ELF-1 (cell line): ENCODE measurements around the gene LPAR2.

Experiments used
- DNase-seq: peaks from one replicate; pipeline ENCODE4 v3.0.0-alpha.2; 2016; ENCODE audit warnings: low read depth, low spot score

Gene LPAR2

GRCh38 chr19:19597809-19598306, 30.2 kb downstream of the LPAR2 start:
- no peak for DNase-seq

GRCh38 chr19:19595171-19595701, 32.8 kb downstream of the LPAR2 start:
- no peak for DNase-seq

GRCh38 chr19:19594381-19594780, 33.6 kb downstream of the LPAR2 start:
- no peak for DNase-seq

GRCh38 chr19:19592690-19593089, 35.3 kb downstream of the LPAR2 start:
- no peak for DNase-seq

GRCh38 chr19:19591133-19591825, 36.7 kb downstream of the LPAR2 start:
- peak; percentile 83 for DNase-seq

GRCh38 chr19:19588546-19588945, 39.5 kb downstream of the LPAR2 start:
- no peak for DNase-seq

- DNase-seq: no peak
These were observed 40.2 kb downstream of the LPAR2 start for GRCh38 chr19:19587771-19588170.

GRCh38 chr19:19584356-19584755, 43.7 kb downstream of the LPAR2 start:
- DNase-seq: no peak

GRCh38 chr19:19582471-19582870, 45.5 kb downstream of the LPAR2 start:
- DNase-seq: no peak

GRCh38 chr19:19581391-19581790, 46.6 kb downstream of the LPAR2 start:
- DNase-seq: no peak

GRCh38 chr19:19580418-19580817, 47.6 kb downstream of the LPAR2 start:
- DNase-seq: no peak

GRCh38 chr19:19579533-19580361, 48.3 kb downstream of the LPAR2 start:
- no peak for DNase-seq

- no peak for DNase-seq
These were observed 49.8 kb downstream of the LPAR2 start for GRCh38 chr19:19578252-19578651.

GRCh38 chr19:19575411-19575810, 52.6 kb downstream of the LPAR2 start:
- no peak for DNase-seq
